Embryonic facial prominence (tissue), 1 donor: Measurements from ENCODE around the gene GPI.
A peak's percentile ranks its signal among the peaks of the same experiment; 100 is the strongest.

Experiments used
- DNase-seq: peaks from one replicate; pipeline ENCODE4 v3.0.0-alpha.2; 2016; ENCODE audit errors: extremely low spot score

The GPI gene

GRCh38 chr19:34341935-34342680 lies 22.9 kb upstream of the GPI start:
- no peak for DNase-seq

GRCh38 chr19:34343751-34344150 lies 21.2 kb upstream of the GPI start:
- DNase-seq: no peak

DNA sequence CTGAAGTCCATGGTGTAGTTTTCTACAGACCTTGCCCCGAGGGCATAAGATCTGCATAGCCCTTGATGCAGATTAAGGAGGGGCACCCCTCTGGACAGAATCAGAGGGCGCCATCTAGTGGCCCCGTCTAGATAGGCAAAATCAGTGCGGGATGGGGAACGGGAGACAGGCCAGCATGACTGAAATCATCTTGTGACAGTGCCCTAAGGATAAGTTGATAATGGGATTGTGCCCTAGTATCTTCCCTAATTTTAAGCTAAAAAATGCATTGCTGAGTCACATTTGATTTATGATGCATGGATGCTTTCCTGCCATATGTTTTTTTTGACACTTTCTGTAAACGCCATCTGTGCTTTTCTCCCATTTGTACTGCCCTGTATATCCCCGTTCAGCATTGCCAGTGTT lies 19.0 kb upstream of the GPI start:
- DNase-seq: no peak

DNA sequence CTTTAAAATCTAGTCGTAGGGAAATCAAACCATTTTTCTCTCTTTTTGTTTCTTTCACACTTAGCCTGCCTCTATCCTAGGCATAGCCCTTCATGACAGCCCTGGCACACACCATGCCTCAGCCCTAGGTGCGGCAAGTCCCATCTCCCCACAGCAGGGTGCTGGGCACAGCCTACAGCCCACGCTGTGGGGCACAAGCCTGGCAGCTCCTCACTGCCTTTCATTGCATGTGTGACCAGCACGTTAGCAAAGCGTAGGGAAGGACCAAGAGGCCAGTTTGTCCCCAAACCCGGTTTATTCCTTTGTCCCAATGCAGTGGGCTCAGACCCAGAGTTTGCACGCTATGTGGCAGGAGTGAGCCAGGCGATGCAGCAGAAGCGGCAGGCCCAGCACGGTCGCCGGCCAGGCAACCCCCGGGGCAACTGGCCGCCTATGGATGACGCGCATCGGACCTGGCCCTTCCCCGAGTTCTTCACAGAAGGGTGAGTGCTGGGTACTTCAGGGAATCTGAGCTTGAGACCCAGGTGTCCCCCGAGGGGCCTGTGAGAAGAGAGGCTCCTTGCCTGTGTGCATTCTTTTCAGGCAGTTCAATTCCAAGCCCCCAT lies 17.3 kb upstream of the GPI start:
- DNase-seq: no peak

GRCh38 chr19:34348899-34349487 lies 16.0 kb upstream of the GPI start:
- DNase-seq: no peak

DNA sequence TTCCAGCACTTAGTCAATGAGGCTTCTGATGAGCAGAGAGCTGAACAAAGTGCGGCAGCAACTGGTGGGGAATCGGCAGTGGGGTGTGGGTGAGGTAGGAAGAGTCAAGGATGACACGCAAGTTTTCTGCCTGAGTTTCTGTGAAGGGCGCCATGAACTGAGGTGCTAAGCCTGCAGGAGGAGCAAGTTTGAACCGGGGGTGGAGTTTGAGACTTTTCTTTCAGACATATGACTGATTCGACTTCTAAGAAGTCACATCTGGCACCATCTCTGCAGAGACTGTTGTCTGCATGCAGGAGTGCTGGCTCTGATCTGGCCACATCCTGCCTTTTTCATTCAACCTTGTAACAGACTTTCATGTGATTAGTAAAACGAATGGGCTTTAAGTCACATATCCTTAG lies 14.8 kb upstream of the GPI start:
- DNase-seq: no peak

GRCh38 chr19:34351382-34351826 lies 13.6 kb upstream of the GPI start:
- no peak for DNase-seq

DNA sequence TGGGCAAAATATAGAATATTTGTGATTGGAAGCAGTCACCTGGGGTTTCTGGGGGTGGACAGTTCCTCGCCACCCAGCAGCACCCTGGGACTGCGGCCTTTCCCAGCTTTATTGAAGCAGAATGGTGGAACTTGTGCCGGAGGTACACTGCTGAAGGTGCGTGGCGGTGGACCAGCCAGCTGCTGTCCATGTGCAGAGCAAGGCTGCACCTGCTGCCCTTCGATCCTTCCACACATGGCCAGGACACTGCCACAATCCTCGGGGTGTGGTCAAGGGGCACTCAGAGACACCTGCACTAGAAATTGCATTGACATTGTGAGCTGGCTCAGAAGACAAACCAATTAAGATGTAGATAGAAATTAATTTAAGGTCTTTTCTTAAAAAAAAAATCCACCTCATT lies 11.4 kb upstream of the GPI start:
- DNase-seq: no peak

DNA sequence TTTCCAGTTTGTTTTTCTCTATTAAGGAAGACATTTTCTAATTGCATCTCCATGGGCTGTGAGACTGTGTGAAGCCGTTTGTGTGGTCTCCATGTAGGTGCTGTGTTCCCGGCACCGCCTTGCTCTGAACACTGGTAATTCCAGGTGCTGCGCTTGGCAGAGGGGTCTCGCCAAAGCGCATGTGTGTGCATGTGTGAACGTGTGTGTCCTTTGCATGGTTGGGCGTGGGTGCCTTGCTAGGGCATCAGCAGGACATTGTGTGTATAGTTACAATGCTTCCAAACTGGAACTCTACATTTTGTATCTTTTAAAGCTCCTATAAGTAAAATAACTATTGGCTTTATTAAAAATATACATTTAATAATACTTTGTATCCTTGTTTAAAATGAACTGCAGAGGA lies 9.8 kb upstream of the GPI start:
- DNase-seq: no peak

GRCh38 chr19:34356875-34357274 lies 8.1 kb upstream of the GPI start:
- no peak for DNase-seq

- DNase-seq: no peak
Observed at GRCh38 chr19:34357431-34357830, 7.6 kb upstream of the GPI start.

DNA sequence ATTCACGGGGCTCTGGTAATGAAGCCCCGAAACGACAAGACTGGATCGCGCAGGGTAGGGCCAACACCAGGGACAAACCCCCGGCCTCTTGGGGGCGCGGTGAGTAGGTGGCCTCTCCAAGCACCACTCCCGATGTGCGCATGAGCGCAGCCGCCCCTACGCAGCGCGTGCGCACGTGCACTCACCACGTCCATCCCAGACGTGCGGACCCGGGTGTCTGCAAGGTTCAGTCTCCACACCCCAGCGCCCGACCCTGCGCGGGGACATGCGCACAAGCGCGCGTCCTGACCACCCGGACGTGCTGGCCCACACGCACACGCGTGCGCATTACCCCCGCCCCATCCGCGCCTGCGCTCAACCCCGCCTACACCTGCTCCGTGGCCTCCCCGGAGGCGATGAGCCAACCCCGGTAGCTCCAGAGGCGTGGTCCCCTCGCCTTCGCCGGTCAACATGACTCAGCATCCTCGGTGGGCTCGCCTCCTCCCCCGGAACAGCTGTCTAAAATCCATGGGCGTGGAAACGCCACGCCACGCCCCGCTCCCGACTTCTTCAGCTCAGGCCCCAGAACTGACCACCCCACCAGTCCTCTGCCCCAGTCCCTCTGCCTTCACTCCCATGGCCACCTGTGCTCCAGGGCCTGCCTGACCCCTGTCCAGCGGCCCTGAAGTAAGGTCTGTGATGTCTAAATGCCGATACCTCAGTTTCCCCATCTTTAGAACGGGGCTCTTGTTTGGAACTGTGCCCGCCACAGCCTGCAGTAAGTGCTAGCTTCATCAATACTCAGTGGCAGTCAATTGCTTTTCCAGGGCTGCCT lies 5.6 kb upstream of the GPI start:
- peak; percentile 78 for DNase-seq

DNA sequence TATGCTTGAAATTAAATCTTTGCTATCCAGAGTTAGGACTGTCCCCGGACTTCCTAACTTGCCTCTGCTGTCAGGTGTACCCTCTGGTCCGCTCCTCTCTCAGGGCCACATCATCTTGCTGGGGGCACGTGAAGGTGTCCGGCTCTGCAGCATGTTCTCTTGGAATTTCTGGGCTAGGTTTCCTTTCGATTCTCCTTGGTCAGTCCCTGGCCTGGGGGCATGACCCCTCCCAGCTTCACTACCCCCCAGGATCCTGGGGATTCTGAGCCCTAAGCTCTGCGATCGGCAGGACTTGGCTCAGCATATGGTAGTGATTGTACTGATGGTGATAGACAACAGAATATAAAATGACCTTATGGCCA lies 5.1 kb upstream of the GPI start:
- no peak for DNase-seq

GRCh38 chr19:34360354-34360909 lies 4.6 kb upstream of the GPI start:
- DNase-seq: no peak

- no peak for DNase-seq
Observed at GRCh38 chr19:34362679-34363069, 2.3 kb upstream of the GPI start.

DNA sequence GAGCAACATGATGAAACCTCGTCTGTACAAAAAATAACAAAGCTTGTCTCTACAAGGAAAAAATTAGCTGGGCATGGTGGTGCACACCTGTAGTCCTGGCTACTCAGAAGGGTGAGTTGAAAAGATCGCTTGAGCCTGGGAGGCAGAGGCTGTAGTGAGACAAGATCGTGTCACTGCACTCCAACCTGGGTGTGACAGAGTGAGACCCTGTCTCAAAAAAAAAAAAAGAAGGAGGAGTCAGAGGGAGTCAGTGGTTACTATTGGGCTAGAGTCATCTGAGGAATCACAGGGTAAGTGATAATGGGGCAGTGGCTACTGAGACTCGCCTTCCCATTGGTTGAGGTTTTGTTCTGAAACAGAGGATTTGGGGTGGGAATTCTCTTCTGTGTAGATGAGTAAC lies 1.9 kb upstream of the GPI start:
- DNase-seq: no peak

GRCh38 chr19:34363930-34364329 lies 1.1 kb upstream of the GPI start:
- no peak for DNase-seq

- no peak for DNase-seq
Observed at GRCh38 chr19:34364462-34364829, 550 bp upstream of the GPI start.

- DNase-seq: no peak
Observed at GRCh38 chr19:34365463-34366401, 736 bp downstream of the GPI start.

DNA sequence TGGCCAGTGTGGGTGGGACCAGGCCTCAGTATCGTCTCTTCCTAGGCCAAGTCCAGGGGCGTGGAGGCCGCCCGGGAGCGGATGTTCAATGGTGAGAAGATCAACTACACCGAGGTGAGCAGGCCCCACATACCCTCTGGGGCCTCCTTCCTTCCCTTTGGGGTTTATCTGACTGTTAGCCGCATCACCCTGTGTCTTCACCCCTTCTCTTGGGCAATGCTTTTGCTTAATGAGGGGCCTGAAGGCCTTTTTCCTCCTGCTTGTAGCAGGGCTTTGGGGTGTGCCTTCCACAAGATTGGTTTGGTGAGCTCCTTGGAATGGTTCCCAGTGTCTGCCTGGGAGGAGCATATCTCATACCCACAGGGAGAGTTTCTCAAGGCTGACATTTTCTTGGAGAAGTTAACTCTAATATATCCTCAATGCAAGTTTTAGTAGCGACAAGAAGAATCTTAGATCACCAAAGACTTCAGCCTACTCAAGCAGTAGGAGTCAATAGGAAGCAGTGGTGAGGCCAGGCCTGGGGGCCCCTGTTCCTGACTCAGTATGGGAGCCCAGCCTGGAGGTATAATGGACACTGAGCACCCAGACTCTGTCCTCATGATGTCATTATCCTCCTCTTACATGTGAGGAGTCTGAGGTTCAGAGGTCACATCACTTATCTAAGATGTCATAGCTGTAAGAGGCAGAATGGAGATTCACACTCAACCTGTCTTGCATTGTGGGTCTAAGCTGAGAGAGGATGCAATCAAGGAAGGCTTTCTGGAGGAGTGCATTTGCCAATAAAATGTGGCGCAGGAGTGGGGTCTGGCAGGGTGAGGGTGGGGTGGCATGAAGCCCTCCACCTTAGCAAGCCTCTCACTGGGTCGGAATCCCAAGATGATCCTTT lies 2.0 kb downstream of the GPI start:
- DNase-seq: no peak
